Measurements from ENCODE around the gene OTUD5. TPM values are rescaled to one million over a fixed set of nuclear protein-coding genes. Genes with fewer than 3 reads are reported as not detected.

OTUD5 gene
- total and polyA plus RNA-seq, 2 of the 13 experiments (the other 11 are each of a cell fraction or from before 2014, with no cell fraction given): 18.4 to 42.2 TPM

DNA sequence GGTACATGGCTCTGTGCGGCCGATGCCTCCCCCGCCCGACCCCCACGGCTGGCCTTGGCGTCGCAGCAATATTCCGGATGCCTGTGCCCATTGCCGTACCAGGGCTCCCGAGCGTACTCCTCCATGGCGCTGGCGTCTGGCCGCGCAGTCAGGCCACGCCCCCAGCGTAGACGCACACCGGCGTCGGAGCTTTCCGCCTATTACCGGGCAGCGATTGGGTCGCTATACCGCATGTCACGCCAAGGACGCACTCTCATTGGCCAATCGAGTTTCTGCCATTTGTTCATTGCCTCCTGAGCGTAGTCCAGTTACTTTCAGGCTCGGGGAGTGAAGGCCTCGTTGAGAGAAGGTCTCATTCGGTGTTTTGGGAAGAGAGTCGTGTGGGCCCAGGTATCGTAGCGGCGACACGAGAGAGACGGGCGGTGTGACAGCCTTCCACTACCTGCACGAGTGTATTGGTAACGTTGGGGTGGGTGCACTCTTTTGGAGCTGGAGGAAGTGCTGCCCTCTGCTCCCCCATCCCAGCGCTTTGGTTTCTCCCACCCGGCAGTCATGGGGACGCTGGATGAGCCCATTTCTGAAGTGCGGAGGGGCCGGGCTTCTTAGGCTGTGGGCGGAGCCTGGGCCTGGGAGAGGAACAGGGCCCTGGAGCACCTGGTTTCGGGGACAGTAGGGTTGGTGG is 59.6 kb downstream of the OTUD5 start, which contains the start of the genes PQBP1 and TIMM17B (continued):
- TF ChIP-seq, protein P1, sequence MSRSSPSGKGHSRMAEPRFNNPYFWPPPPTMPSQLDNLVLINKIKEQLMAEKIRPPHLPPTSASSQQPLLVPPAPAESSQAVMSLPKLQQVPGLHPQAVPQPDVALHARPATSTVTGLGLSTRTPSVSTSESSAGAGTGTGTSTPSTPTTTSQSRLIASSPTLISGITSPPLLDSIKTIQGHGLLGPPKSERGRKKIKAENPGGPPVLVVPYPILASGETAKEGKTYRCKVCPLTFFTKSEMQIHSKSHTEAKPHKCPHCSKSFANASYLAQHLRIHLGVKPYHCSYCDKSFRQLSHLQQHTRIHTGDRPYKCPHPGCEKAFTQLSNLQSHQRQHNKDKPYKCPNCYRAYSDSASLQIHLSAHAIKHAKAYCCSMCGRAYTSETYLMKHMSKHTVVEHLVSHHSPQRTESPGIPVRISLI (CRISPR knock-in tag; IDR thresholded peaks at IDR 0.05; ENCODE audit: borderline replicate concordance): no peak
- no peak for TF ChIP-seq MEF2D (CRISPR knock-in tag; IDR thresholded peaks at IDR 0.05)
- TF ChIP-seq ZNF34 (CRISPR knock-in tag; IDR thresholded peaks at IDR 0.05; ENCODE audit: borderline replicate concordance): no peak
- no peak for TF ChIP-seq ZSCAN29 (CRISPR knock-in tag; conservative IDR thresholded peaks at IDR 0.05)
- no peak for TF ChIP-seq SNAI1 (CRISPR knock-in tag; IDR thresholded peaks at IDR 0.05; ENCODE audit: borderline replicate concordance)
- TF ChIP-seq ZSCAN20 (CRISPR knock-in tag; IDR thresholded peaks at IDR 0.05; ENCODE audit: borderline replicate concordance): no peak
- no peak for TF ChIP-seq HDAC6 (IDR thresholded peaks at IDR 0.05; ENCODE audit: low read depth, low read length)
- no peak for TF ChIP-seq ZSCAN9 (CRISPR knock-in tag; IDR thresholded peaks at IDR 0.05; ENCODE audit: borderline replicate concordance)
- no peak for TF ChIP-seq WIZ (CRISPR knock-in tag; IDR thresholded peaks at IDR 0.05)
- TF ChIP-seq, protein P2, sequence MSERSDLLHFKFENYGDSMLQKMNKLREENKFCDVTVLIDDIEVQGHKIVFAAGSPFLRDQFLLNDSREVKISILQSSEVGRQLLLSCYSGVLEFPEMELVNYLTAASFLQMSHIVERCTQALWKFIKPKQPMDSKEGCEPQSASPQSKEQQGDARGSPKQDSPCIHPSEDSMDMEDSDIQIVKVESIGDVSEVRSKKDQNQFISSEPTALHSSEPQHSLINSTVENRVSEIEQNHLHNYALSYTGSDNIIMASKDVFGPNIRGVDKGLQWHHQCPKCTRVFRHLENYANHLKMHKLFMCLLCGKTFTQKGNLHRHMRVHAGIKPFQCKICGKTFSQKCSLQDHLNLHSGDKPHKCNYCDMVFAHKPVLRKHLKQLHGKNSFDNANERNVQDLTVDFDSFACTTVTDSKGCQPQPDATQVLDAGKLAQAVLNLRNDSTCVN (CRISPR knock-in tag; IDR thresholded peaks at IDR 0.05; ENCODE audit: borderline replicate concordance): no peak
- TF ChIP-seq SUZ12 (IDR thresholded peaks at IDR 0.05; ENCODE audit: low read depth, low read length): no peak
- TF ChIP-seq SRSF1 (optimal IDR thresholded peaks at IDR 0.05; ENCODE audit: low read depth, low read length): no peak
- TF ChIP-seq PHF21A (CRISPR knock-in tag; IDR thresholded peaks at IDR 0.05): peak; percentile 62
- no peak for TF ChIP-seq NCOA2 (CRISPR knock-in tag; IDR thresholded peaks at IDR 0.05)
- no peak for TF ChIP-seq ZNF557 (CRISPR knock-in tag; IDR thresholded peaks at IDR 0.05)
- no peak for TF ChIP-seq HNRNPUL1 (IDR thresholded peaks at IDR 0.05; ENCODE audit: low read depth, low read length)
- 0 out of 2 replicates have a peak, but pooled peaks have one; percentile 8 for TF ChIP-seq HDAC1 (CRISPR knock-in tag; IDR thresholded peaks at IDR 0.05)
- TF ChIP-seq ZNF550 (CRISPR knock-in tag; IDR thresholded peaks at IDR 0.05; ENCODE audit: borderline replicate concordance): no peak
- no peak for TF ChIP-seq TGIF2 (CRISPR knock-in tag; IDR thresholded peaks at IDR 0.05)
- TF ChIP-seq, protein P3, sequence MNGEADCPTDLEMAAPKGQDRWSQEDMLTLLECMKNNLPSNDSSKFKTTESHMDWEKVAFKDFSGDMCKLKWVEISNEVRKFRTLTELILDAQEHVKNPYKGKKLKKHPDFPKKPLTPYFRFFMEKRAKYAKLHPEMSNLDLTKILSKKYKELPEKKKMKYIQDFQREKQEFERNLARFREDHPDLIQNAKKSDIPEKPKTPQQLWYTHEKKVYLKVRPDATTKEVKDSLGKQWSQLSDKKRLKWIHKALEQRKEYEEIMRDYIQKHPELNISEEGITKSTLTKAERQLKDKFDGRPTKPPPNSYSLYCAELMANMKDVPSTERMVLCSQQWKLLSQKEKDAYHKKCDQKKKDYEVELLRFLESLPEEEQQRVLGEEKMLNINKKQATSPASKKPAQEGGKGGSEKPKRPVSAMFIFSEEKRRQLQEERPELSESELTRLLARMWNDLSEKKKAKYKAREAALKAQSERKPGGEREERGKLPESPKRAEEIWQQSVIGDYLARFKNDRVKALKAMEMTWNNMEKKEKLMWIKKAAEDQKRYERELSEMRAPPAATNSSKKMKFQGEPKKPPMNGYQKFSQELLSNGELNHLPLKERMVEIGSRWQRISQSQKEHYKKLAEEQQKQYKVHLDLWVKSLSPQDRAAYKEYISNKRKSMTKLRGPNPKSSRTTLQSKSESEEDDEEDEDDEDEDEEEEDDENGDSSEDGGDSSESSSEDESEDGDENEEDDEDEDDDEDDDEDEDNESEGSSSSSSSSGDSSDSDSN (CRISPR knock-in tag; IDR thresholded peaks at IDR 0.05): no peak
- no peak for TF ChIP-seq CEBPB (IDR thresholded peaks at IDR 0.05; ENCODE audit: borderline replicate concordance, low read depth, low read length)
- TF ChIP-seq, protein P4, sequence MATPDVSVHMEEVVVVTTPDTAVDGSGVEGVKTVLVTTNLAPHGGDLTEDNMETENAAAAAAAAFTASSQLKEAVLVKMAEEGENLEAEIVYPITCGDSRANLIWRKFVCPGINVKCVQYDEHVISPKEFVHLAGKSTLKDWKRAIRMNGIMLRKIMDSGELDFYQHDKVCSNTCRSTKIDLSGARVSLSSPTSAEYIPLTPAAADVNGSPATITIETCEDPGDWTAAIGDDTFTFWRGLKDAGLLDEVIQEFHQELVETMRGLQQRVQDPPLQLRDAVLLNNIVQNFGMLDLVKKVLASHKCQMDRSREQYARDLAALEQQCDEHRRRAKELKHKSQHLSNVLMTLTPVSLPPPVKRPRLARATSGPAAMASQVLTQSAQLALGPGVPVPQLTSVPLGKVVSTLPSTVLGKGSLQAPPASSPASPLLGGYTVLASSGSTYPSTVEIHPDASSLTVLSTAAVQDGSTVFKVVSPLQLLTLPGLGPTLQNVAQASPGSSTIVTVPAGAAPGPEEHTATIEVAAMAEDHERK (CRISPR knock-in tag; IDR thresholded peaks at IDR 0.05; ENCODE audit: low read depth): peak; percentile 62; the same call in 1 of the 2 replicates
- no peak for TF ChIP-seq KAT7 (CRISPR knock-in tag; IDR thresholded peaks at IDR 0.05; ENCODE audit: borderline replicate concordance)
- TF ChIP-seq ATAD3A (CRISPR knock-in tag; IDR thresholded peaks at IDR 0.05): no peak
- no peak for TF ChIP-seq ZNF841 (CRISPR knock-in tag; IDR thresholded peaks at IDR 0.05; ENCODE audit: borderline replicate concordance)
- no peak for TF ChIP-seq ZNF562 (CRISPR knock-in tag; IDR thresholded peaks at IDR 0.05; ENCODE audit: borderline replicate concordance)
